Upper lobe of left lung (tissue), 6 donors: ENCODE measurements around the gene KIF2A. TPM values are rescaled to one million over a fixed set of nuclear protein-coding genes. Genes with fewer than 3 reads are reported as not detected.

Experiments
- ATAC-seq, 2 donors: fragments of 200-7000 bp; cut with Tn5 transposase; one replicate each; pipeline ENCODE4 v1.9.1; 2022; ENCODE audit warnings: mild to moderate bottlenecking in 2 of 2, moderate library complexity in 2 of 2; ENCODE audit not compliant: low FRiP score in 2 of 2
- DNase-seq, 2 donors: peaks; one replicate each; pipeline ENCODE4 v3.0.0-alpha.2; 2019 to 2020
- H3K27ac ChIP-seq, 4 donors: fragments of 200-600 bp; sonication (generic); one replicate each; pipeline ENCODE4 v1.5.1; 2016 to 2019
- H3K27me3 ChIP-seq, 4 donors: fragments of 200-600 bp; sonication (generic); one replicate each; pipeline ENCODE4 v1.5.1; 2017 to 2019
- H3K36me3 ChIP-seq, 4 donors: fragments of 200-600 bp; sonication (generic); one replicate each; pipeline ENCODE4 v1.5.1; 2016 to 2019
- H3K4me1 ChIP-seq, 4 donors: fragments of 200-600 bp; sonication (generic); one replicate each; pipeline ENCODE4 v1.5.1; 2018 to 2019
- H3K4me3 ChIP-seq, 4 donors: fragments of 200-600 bp; sonication (generic); one replicate each; pipeline ENCODE4 v1.5.1; 2017 to 2019; ENCODE audit warnings: mild to moderate bottlenecking in 2 of 4, moderate library complexity in 1 of 4
- H3K9me3 ChIP-seq, 4 donors: fragments of 200-600 bp; sonication (generic); one replicate each; pipeline ENCODE4 v1.5.1; 2018 to 2019
- CTCF ChIP-seq, 6 experiments: fragments of 450-650 bp in 4 of 6; fragments of 200-600 bp in 2 of 6; sonication (generic) in 2 of 6; IDR thresholded peaks; one replicate each; pipeline ENCODE4 v1.5.1; 2016 to 2019; ENCODE audit warnings: antibody characterized with exemption in 6 of 6
- EP300 ChIP-seq, 4 donors: sonication (generic); formaldehyde crosslinking; IDR thresholded peaks; one replicate each; pipeline ENCODE4 v1.5.1; 2017; ENCODE audit warnings: antibody characterized with exemption in 4 of 4, control low read depth in 2 of 4
- POLR2A ChIP-seq, 4 donors: fragments of 450-650 bp; IDR thresholded peaks; one replicate each; pipeline ENCODE4 v1.5.1; 2016 to 2017; ENCODE audit warnings: antibody characterized with exemption in 4 of 4, mild to moderate bottlenecking in 2 of 4
- POLR2AphosphoS5 ChIP-seq, 2 donors: sonication (generic); formaldehyde crosslinking; IDR thresholded peaks; one replicate each; pipeline ENCODE4 v1.5.1; 2017; ENCODE audit warnings: antibody characterized with exemption in 2 of 2
- WGBS, 2 donors: methylation state at CpG; one replicate each; pipeline ENCODE4 v1.1.5; 2017 to 2018; 5-methylcytosine and 5-hydroxymethylcytosine counted together
- total RNA-seq, 6 donors: library from RNA; depleted of rRNA in 4 of 6; stranded (reverse); fragments of >200 nt in 4 of 6; gene quantifications; one replicate each; pipeline versions ENCODE4 v1.1.0 to v1.2.1, GENCODE V29; 2016 to 2021
- donor health status: DM: no; HTN: no; CAD: no; lungs with moderate emphysema.
- donor health status: DM: no; HTN: yes; CAD: no; lungs with severe emphysema.

Gene KIF2A
- total RNA-seq, 6 donors from 2014 or later: 16.8 to 61.2 (median 23.7) TPM

- H3K36me3 ChIP-seq: no peaks in the 10 kb centered on the region
- WGBS, 2 donors: 85 to 90% methylated on average over 9 of the region's 9 CpGs
- no peak overlapping the region for H3K27ac ChIP-seq
- H3K4me3 ChIP-seq: no peak overlapping the region
- DNase-seq: no peak
- no peaks in the 10 kb centered on the region for H3K27me3 ChIP-seq
- no peaks in the 10 kb centered on the region for H3K9me3 ChIP-seq
- peaks cover 0 to 7% (median 0%) of the 10 kb centered on the region in 4 donors for H3K4me1 ChIP-seq
- no peak for ATAC-seq
- TF ChIP-seq CTCF (IDR thresholded peaks at IDR 0.05) (no peak), EP300 (IDR thresholded peaks at IDR 0.05) (no peak), POLR2A (IDR thresholded peaks at IDR 0.05) (no peak), POLR2AphosphoS5 (IDR thresholded peaks at IDR 0.05) (no peak)
Measured at GRCh38 chr5:62327138-62328053, 21.4 kb downstream of the KIF2A start.

DNA sequence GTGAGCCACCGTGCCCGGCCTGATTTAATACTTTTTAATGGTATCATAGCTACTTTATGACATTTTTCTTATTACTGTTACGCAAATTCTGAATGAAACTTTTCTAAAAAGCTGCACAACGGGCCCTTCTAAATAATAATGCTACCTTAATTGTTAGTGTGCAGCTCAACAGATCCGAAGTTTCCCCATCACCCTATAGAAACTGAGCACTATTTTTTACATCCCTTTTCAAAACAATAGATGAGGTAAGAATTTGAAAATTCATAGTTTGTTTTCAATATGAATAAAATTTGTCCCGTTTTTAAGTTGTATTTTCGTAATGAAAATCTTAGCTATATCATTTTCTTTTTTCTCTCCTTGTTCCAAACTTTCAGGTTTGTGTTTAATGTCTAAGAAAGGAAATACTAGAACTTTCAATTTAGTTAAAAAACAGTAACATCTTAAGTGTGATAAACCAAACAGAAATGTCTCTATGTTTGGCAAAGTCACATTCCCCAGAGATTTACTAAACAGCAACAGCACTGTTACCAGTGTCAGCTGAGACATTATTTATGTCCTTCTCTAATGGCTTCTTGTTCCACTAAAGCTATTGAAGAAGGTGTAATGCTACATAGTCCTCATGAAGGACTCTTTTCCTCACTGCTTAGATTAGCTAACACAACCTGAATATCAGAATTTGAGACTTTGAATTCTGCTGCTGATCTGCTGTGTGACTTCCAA lies 22.9 kb downstream of the KIF2A start:
- TF ChIP-seq EP300 (IDR thresholded peaks at IDR 0.05): no peak
- TF ChIP-seq POLR2A (IDR thresholded peaks at IDR 0.05): no peak
- no peak for TF ChIP-seq CTCF (IDR thresholded peaks at IDR 0.05)
- no peak for TF ChIP-seq POLR2AphosphoS5 (IDR thresholded peaks at IDR 0.05)
- Histone ChIP-seq H3K9me3 (no peaks in the 10 kb centered on the region), H3K4me1 (peaks cover 0 to 7% (median 2%) of the 10 kb centered on the region in 4 donors), H3K36me3 (no peaks in the 10 kb centered on the region), H3K27me3 (no peaks in the 10 kb centered on the region), H3K27ac (no peak overlapping the region), H3K4me3 (no peak overlapping the region)
- ATAC-seq (no peak), DNase-seq (no peak)
- 77 to 84% methylated on average over 7 of the region's 7 CpGs for WGBS, 2 donors

- peaks cover 0 to 6% (median 0%) of the 10 kb centered on the region in 4 donors for H3K36me3 ChIP-seq
- TF ChIP-seq POLR2AphosphoS5 (IDR thresholded peaks at IDR 0.05) (no peak), EP300 (IDR thresholded peaks at IDR 0.05) (no peak), POLR2A (IDR thresholded peaks at IDR 0.05) (no peak), CTCF (IDR thresholded peaks at IDR 0.05) (no peak)
- DNase-seq (no peak), ATAC-seq (no peak)
- peaks cover 0 to 7% (median 2%) of the 10 kb centered on the region in 4 donors for H3K4me1 ChIP-seq
- H3K27ac ChIP-seq: no peak overlapping the region
- no peaks in the 10 kb centered on the region for H3K9me3 ChIP-seq
- 85 to 100% methylated on average over 1 of the region's 1 CpG for WGBS, 2 donors
- H3K4me3 ChIP-seq: no peak overlapping the region
- no peaks in the 10 kb centered on the region for H3K27me3 ChIP-seq
Measured at GRCh38 chr5:62330302-62330701, 24.3 kb downstream of the KIF2A start.

DNA sequence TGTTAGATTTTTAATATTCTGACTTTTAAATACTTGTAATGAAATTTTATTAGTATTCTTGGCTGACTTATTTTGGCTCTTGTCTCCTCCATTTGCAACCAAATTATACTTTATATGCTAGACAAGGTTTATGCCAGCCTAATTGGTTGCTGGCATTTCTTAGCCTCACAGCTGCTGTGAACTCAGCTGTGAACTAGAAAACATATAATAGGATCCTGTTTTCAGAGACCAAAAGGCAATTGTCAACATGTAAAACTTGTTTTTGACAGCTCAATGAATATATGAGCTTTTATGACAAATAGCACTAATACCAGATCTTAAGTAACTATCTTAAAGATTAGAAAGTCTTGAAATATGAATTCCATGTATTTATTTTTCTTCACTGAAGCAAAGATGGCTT lies 25.9 kb downstream of the KIF2A start:
- Histone ChIP-seq H3K36me3 (peaks cover 0 to 6% (median 0%) of the 10 kb centered on the region in 4 donors), H3K4me3 (no peak overlapping the region), H3K27ac (no peak overlapping the region), H3K27me3 (no peaks in the 10 kb centered on the region), H3K9me3 (no peaks in the 10 kb centered on the region), H3K4me1 (peaks cover 0 to 7% (median 2%) of the 10 kb centered on the region in 4 donors)
- TF ChIP-seq EP300 (IDR thresholded peaks at IDR 0.05) (no peak), CTCF (IDR thresholded peaks at IDR 0.05) (no peak), POLR2A (IDR thresholded peaks at IDR 0.05) (no peak), POLR2AphosphoS5 (IDR thresholded peaks at IDR 0.05) (no peak)
- DNase-seq (no peak), ATAC-seq (no peak)
